Osteoblast (primary cell): Measurements from ENCODE around the gene NDST4. TPM values are rescaled to one million over a fixed set of nuclear protein-coding genes. Genes with fewer than 3 reads are reported as not detected.

Experiments
- DNase-seq: peaks from one replicate; pipeline ENCODE4 v3.0.0; 2011; ENCODE audit warnings: low spot score, mixed read lengths; ENCODE audit not compliant: insufficient read length; ENCODE audit errors: missing footprints
- H2AFZ ChIP-seq: 2 replicates; pipeline ENCODE4 v1.6.0; 2011; ENCODE audit warnings: mild to moderate bottlenecking, low read length
- H3K27ac ChIP-seq: 2 replicates; pipeline ENCODE4 v1.5.1; 2011; ENCODE audit warnings: mild to moderate bottlenecking, low read depth, low read length, moderate library complexity
- H3K27me3 ChIP-seq: 2 replicates; pipeline ENCODE4 v1.6.0; 2012; ENCODE audit warnings: mild to moderate bottlenecking, control low read depth, inconsistent platforms, low read length, moderate library complexity; ENCODE audit not compliant: insufficient read depth
- H3K36me3 ChIP-seq: 2 replicates; pipeline ENCODE4 v1.5.1; 2011; ENCODE audit warnings: mild to moderate bottlenecking, low read length, control low read depth, moderate library complexity; ENCODE audit not compliant: insufficient read depth
- H3K4me1 ChIP-seq: 2 replicates; pipeline ENCODE4 v1.5.1; 2011; ENCODE audit warnings: mild to moderate bottlenecking, low read length, control low read depth, moderate library complexity; ENCODE audit not compliant: insufficient read depth
- H3K4me2 ChIP-seq: 2 replicates; pipeline ENCODE4 v1.6.0; 2011; ENCODE audit warnings: mild to moderate bottlenecking, low read length; ENCODE audit not compliant: insufficient read depth
- H3K4me3 ChIP-seq: fragments of 200-600 bp; sonication (generic); 3 replicates; pipeline ENCODE4 v1.5.1; 2012; ENCODE audit warnings: mild to moderate bottlenecking, low read length, inconsistent platforms; ENCODE audit not compliant: insufficient read depth
- H3K79me2 ChIP-seq: 2 replicates; pipeline ENCODE4 v1.6.0; 2012; ENCODE audit warnings: mild to moderate bottlenecking, low read length, control low read depth, inconsistent platforms; ENCODE audit not compliant: insufficient read depth
- H3K9me3 ChIP-seq: 2 replicates; pipeline ENCODE4 v1.5.1; 2011; ENCODE audit warnings: low read depth, low read length, control low read depth
- H4K20me1 ChIP-seq: 2 replicates; pipeline ENCODE4 v1.6.0; 2012; ENCODE audit warnings: mild to moderate bottlenecking, low read length, control low read depth; ENCODE audit not compliant: insufficient read depth
- total RNA-seq: library from RNA; depleted of rRNA; stranded (reverse); fragments of >200 nt; gene quantifications from 2 replicates; pipeline ENCODE4 v1.2.3, GENCODE V29; 2012
- TF ChIP-seq, protein P1 (sequence below): IDR thresholded peaks from 2 replicates; pipeline ENCODE4 v1.5.1; 2011; ENCODE audit warnings: mild to moderate bottlenecking, low read depth, low read length, moderate library complexity; ENCODE audit errors: extremely low read depth

Gene NDST4
- total RNA-seq, 1 donor = not detected

DNA sequence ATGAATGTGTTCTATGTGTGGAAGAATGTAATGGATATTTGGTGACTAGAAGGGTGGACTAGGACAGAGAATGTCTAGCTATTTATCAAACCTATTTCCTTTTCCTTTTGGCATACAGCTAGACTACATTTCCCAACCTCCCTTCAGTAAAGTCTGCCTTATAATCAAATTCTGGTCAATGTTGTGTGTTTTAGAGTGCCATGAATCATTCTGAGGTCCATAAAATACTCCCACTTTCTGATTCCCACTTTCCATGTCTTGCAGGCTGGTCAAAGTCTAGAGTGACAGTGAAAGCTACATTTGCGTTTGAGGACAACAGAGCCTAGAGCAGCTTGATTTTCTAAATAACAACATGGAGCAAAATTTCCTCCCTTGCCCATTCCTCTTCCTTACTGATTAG is 297.7 kb downstream of the NDST4 start:
- no peak overlapping the region for H3K27ac ChIP-seq
- TF ChIP-seq, protein P1, sequence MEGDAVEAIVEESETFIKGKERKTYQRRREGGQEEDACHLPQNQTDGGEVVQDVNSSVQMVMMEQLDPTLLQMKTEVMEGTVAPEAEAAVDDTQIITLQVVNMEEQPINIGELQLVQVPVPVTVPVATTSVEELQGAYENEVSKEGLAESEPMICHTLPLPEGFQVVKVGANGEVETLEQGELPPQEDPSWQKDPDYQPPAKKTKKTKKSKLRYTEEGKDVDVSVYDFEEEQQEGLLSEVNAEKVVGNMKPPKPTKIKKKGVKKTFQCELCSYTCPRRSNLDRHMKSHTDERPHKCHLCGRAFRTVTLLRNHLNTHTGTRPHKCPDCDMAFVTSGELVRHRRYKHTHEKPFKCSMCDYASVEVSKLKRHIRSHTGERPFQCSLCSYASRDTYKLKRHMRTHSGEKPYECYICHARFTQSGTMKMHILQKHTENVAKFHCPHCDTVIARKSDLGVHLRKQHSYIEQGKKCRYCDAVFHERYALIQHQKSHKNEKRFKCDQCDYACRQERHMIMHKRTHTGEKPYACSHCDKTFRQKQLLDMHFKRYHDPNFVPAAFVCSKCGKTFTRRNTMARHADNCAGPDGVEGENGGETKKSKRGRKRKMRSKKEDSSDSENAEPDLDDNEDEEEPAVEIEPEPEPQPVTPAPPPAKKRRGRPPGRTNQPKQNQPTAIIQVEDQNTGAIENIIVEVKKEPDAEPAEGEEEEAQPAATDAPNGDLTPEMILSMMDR = no peak

GRCh38 chr4:114813961-114814360 is 299.5 kb downstream of the NDST4 start:
- Histone ChIP-seq H3K4me3 (no peak overlapping the region), H3K79me2 (no peaks in the 10 kb centered on the region), H3K4me1 (no peaks in the 10 kb centered on the region), H4K20me1 (no peaks in the 10 kb centered on the region), H3K27me3 (no peaks in the 10 kb centered on the region), H3K9me3 (no peaks in the 10 kb centered on the region), H3K4me2 (no peak overlapping the region), H3K27ac (no peak overlapping the region), H2AFZ (no peak overlapping the region), H3K36me3 (no peaks in the 10 kb centered on the region)
- TF ChIP-seq, protein P1 = no peak
- DNase-seq = no peak

More for the DNA sequence above, 297.7 kb downstream of the NDST4 start:
- Histone ChIP-seq H3K9me3 (no peaks in the 10 kb centered on the region), H4K20me1 (no peaks in the 10 kb centered on the region), H3K4me3 (no peak overlapping the region), H3K36me3 (no peaks in the 10 kb centered on the region), H2AFZ (no peak overlapping the region), H3K4me1 (no peaks in the 10 kb centered on the region), H3K4me2 (no peak overlapping the region), H3K27me3 (no peaks in the 10 kb centered on the region), H3K79me2 (no peaks in the 10 kb centered on the region)
- DNase-seq = no peak

GRCh38 chr4:114811564-114812301 is 301.7 kb downstream of the NDST4 start:
- Histone ChIP-seq H3K4me3 (no peak overlapping the region), H4K20me1 (no peaks in the 10 kb centered on the region), H3K4me1 (no peaks in the 10 kb centered on the region), H3K36me3 (no peaks in the 10 kb centered on the region), H2AFZ (no peak overlapping the region), H3K27ac (no peak overlapping the region), H3K4me2 (no peak overlapping the region), H3K27me3 (no peaks in the 10 kb centered on the region), H3K79me2 (no peaks in the 10 kb centered on the region), H3K9me3 (no peaks in the 10 kb centered on the region)
- TF ChIP-seq, protein P1 = no peak
- no peak for DNase-seq

DNA sequence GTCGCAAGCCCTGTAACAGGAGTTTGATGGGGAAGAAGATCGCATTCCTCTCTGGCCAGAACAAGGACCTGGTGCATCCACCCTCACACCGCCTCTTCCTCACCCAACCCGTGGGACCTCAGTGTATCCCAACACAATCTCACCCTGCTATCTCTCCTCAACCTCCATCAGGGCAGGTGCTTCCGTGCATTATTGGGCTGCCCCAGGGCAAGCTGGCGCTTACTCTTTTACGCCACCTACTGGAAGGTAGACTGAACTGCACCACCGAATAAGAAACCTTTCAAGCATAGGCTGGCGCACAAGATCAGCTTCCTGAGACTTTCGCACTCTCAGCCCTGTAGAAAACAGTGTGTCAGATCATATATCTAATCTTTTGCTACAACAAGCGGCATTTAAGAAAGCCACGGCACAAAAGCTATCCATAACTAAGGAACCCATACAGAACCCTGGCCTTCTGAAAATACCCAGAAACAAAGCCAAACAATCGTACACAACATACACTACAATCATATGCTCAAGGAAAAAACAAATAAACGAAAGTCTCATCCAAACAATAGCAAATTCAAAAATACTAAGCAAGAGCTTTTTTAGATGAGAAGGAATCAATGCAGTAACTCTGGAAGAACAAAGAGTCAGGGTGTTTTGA is 305.5 kb downstream of the NDST4 start:
- Histone ChIP-seq H3K9me3 (no peaks in the 10 kb centered on the region), H4K20me1 (no peaks in the 10 kb centered on the region), H3K4me3 (no peak overlapping the region), H3K27me3 (no peaks in the 10 kb centered on the region), H3K36me3 (no peaks in the 10 kb centered on the region), H3K4me1 (no peaks in the 10 kb centered on the region), H3K27ac (no peak overlapping the region), H2AFZ (no peak overlapping the region), H3K79me2 (no peaks in the 10 kb centered on the region), H3K4me2 (no peak overlapping the region)
- TF ChIP-seq, protein P1 = peak; percentile 47
- no peak for DNase-seq
